HG03175 (cell line): ENCODE measurements around the gene DYNLL1.

Source experiments
- ATAC-seq: cut with Tn5 transposase; IDR thresholded peaks from one replicate; pipeline ENCODE4 v1.9.1; 2021; ENCODE audit warnings: mild to moderate bottlenecking, moderate library complexity; ENCODE audit not compliant: unreplicated experiment

The DYNLL1 gene

DNA sequence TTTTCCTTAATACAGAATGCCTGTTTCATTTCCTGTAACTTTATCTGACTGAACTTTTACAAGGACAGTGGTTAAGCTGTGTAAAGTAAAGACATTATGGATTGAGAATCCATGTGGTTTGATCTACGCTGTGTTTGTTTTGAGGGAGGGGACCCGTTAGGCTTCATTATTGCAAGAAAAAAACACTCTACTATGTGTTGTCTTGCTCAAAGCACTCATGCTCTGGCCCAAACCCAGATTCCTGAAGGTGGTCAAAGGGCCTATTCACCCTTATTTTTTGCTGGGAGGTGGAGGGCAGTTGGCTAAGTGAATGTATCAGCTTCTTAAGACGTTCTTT, 50.1 kb downstream of the DYNLL1 start:
- ATAC-seq, result no peak
